ENCODE measurements around the gene FAM168A.

FAM168A gene

GRCh38 chr11:73353422-73353821 is 244.5 kb downstream of the FAM168A start:
- DNase-seq = no peak

GRCh38 chr11:73350908-73351636 is 246.8 kb downstream of the FAM168A start:
- peak in 32 of 56 donors; percentile 11 to 66 (median 30) for DNase-seq
